ENCODE data around the gene VSIG8. TPM values are rescaled to one million over a fixed set of nuclear protein-coding genes. Genes with fewer than 3 reads are reported as not detected.
A peak's percentile ranks its signal among the peaks of the same experiment; 100 is the strongest.

Gene VSIG8
- total and polyA plus RNA-seq, 2 of the 4 experiments (the other 2 are of a cell fraction): not detected

DNA sequence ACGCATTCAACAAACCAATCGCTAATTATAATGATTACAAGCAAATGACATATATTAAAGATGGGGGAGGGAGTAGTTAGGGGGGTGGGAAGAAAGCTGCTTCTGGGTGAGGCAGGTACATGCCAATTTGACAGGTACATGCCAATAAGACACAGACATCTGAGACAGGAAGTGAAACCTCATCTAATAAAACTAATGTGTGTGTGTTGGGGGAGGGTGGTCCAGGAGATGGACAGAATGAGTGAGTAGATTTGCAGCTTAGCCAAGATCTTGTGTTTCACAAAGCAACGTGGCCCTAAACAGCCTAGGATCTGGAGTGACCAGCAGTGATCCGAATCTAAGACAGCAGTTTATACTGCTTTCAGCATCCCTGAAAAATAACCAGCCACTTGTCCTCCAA is 26.7 kb upstream of the VSIG8 start:
- ATAC-seq (ENCODE audit: low read depth): no peak
- H3K79me1 ChIP-seq (ENCODE audit: low read depth in 1 of 2, low read length in 2 of 2): peaks cover 0 to 4% of the 10 kb centered on the region in 2 experiments; a peak in 2 of 4 replicates
- peaks cover 4% of the 10 kb centered on the region for H3K9me1 ChIP-seq (ENCODE audit: insufficient read depth, low read length)
- CTCF ChIA-PET: interaction anchor here (0.6 to 9.2 kb wide), 5 partner anchors 32 to 727 kb away, joined by 3 to 150 read pairs (median 3); no protein-coding TSS in a partner anchor
- no peaks in the 10 kb centered on the region for H4K20me1 ChIP-seq (ENCODE audit: insufficient read depth, low read length)
- peak overlapping the region; percentile 85 for H2AK5ac ChIP-seq (ENCODE audit: low read depth, low read length)
- POLR2A ChIA-PET (ENCODE audit: unreplicated experiment): no interaction called here
- no peak overlapping the region for H3K9ac ChIP-seq (ENCODE audit: low read depth, low read length)
- H2BK15ac ChIP-seq (ENCODE audit: low read depth, low read length): peak overlapping the region; percentile 99
- H3K18ac ChIP-seq (ENCODE audit: low read depth, low read length): peak overlapping the region; percentile 52
- H4K5ac ChIP-seq (ENCODE audit: low read depth, low read length): peak overlapping the region; percentile 81
- dilution Hi-C loops (cut with HindIII; ENCODE audit: low sequenced_read_pairs, unreplicated experiment): loop anchor here (25.0 kb wide), 1 partner anchor 102 kb away; the partner anchor contains the start of gene DUSP23
- H3K27me3 ChIP-seq (ENCODE audit: control insufficient read depth, insufficient read depth, low read length): no peaks in the 10 kb centered on the region
- peak overlapping the region; percentile 84 for H3K4ac ChIP-seq (ENCODE audit: low read depth, low read length)
- in situ Hi-C loops (cut with MboI; ENCODE audit: low sequenced_read_pairs): loop anchor here (25.0 kb wide), 1 partner anchor 677 kb away; the partner anchor contains the start of gene ACKR1
- peak overlapping the region; percentile 56 for H3K56ac ChIP-seq (ENCODE audit: extremely low read depth, insufficient read depth, low read length)
- peak overlapping the region; percentile 80 for H3K27ac ChIP-seq (ENCODE audit: insufficient read depth, low read length)
- intact Hi-C loops (cut with micrococcal nuclease): no loop called here
- peak overlapping the region; percentile 85; the same call in 1 of the 2 replicates for H3K23ac ChIP-seq (ENCODE audit: low read depth, low read length)
- BruUV-seq (replicated peaks): no TSS peak
- peak overlapping the region; percentile 100 for H2BK120ac ChIP-seq (ENCODE audit: low read depth, low read length)
- H2BK5ac ChIP-seq (ENCODE audit: low read depth, low read length, poor library complexity, severe bottlenecking): peak overlapping the region; percentile 75
- peak overlapping the region; percentile 88 for H2AK9ac ChIP-seq (replicated peaks; ENCODE audit: low read depth, low read length, poor library complexity)
- H3K4me2 ChIP-seq (ENCODE audit: low read depth, low read length): no peak overlapping the region
- DNase-seq: no peak
- TF ChIP-seq, protein P1, sequence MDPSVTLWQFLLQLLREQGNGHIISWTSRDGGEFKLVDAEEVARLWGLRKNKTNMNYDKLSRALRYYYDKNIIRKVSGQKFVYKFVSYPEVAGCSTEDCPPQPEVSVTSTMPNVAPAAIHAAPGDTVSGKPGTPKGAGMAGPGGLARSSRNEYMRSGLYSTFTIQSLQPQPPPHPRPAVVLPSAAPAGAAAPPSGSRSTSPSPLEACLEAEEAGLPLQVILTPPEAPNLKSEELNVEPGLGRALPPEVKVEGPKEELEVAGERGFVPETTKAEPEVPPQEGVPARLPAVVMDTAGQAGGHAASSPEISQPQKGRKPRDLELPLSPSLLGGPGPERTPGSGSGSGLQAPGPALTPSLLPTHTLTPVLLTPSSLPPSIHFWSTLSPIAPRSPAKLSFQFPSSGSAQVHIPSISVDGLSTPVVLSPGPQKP (IDR thresholded peaks at IDR 0.05; ENCODE audit: borderline replicate concordance, low read depth, low read length): no peak
- no peak for TF ChIP-seq FOS (IDR thresholded peaks at IDR 0.05; ENCODE audit: low read depth, low read length)
- TF ChIP-seq, protein P2, sequence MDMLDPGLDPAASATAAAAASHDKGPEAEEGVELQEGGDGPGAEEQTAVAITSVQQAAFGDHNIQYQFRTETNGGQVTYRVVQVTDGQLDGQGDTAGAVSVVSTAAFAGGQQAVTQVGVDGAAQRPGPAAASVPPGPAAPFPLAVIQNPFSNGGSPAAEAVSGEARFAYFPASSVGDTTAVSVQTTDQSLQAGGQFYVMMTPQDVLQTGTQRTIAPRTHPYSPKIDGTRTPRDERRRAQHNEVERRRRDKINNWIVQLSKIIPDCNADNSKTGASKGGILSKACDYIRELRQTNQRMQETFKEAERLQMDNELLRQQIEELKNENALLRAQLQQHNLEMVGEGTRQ (IDR thresholded peaks at IDR 0.05; ENCODE audit: low read depth, low read length): no peak
- no peak for TF ChIP-seq MXI1 (IDR thresholded peaks at IDR 0.05; ENCODE audit: borderline replicate concordance, low read depth, low read length)
- no peak for TF ChIP-seq RCOR1 (IDR thresholded peaks at IDR 0.05; ENCODE audit: insufficient replicate concordance, low read length)
- TF ChIP-seq, protein P3, sequence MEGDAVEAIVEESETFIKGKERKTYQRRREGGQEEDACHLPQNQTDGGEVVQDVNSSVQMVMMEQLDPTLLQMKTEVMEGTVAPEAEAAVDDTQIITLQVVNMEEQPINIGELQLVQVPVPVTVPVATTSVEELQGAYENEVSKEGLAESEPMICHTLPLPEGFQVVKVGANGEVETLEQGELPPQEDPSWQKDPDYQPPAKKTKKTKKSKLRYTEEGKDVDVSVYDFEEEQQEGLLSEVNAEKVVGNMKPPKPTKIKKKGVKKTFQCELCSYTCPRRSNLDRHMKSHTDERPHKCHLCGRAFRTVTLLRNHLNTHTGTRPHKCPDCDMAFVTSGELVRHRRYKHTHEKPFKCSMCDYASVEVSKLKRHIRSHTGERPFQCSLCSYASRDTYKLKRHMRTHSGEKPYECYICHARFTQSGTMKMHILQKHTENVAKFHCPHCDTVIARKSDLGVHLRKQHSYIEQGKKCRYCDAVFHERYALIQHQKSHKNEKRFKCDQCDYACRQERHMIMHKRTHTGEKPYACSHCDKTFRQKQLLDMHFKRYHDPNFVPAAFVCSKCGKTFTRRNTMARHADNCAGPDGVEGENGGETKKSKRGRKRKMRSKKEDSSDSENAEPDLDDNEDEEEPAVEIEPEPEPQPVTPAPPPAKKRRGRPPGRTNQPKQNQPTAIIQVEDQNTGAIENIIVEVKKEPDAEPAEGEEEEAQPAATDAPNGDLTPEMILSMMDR (conservative IDR thresholded peaks at IDR 0.05; ENCODE audit: low read depth, low read length): no peak
- TF ChIP-seq CEBPB (IDR thresholded peaks at IDR 0.05; ENCODE audit: low read depth, low read length): no peak
- TF ChIP-seq MAFK (IDR thresholded peaks at IDR 0.05; ENCODE audit: low read depth, low read length): no peak
- TF ChIP-seq RAD21 (IDR thresholded peaks at IDR 0.05; ENCODE audit: low read length): no peak
- no peak for TF ChIP-seq BHLHE40 (IDR thresholded peaks at IDR 0.05; ENCODE audit: low read depth, low read length)
- no peak for TF ChIP-seq CHD1 (IDR thresholded peaks at IDR 0.05; ENCODE audit: low read depth, low read length)
- TF ChIP-seq POLR2A (IDR thresholded peaks at IDR 0.05; ENCODE audit: low read depth, low read length): no peak
- no peak for TF ChIP-seq RFX5 (IDR thresholded peaks at IDR 0.05; ENCODE audit: low read depth, low read length)
- no peak for TF ChIP-seq NFE2L2 (IDR thresholded peaks at IDR 0.05; ENCODE audit: low read depth, low read length)
- no peak for TF ChIP-seq SMC3 (IDR thresholded peaks at IDR 0.05; ENCODE audit: low read depth, low read length)
- no peak for TF ChIP-seq MAZ (IDR thresholded peaks at IDR 0.05; ENCODE audit: borderline replicate concordance, low read depth, low read length)
- H4K91ac ChIP-seq (ENCODE audit: insufficient read depth, low read depth, low read length): peak overlapping the region; percentile 89
- H3K4me1 ChIP-seq (ENCODE audit: control insufficient read depth, insufficient read depth, low read length): peaks cover 9% of the 10 kb centered on the region
- no peak overlapping the region for H3K4me3 ChIP-seq (ENCODE audit: insufficient read depth, low read depth, low read length)
- H3K9me3 ChIP-seq (ENCODE audit: control insufficient read depth, insufficient read depth, low read length): no peaks in the 10 kb centered on the region
- H2AFZ ChIP-seq (replicated peaks; ENCODE audit: low read length, poor library complexity): peak overlapping the region; percentile 89
- H4K8ac ChIP-seq (ENCODE audit: low read depth in 2 of 2, low read length in 2 of 2): peak overlapping the region; percentile 90 to 96
- 100% methylated on average over 1 of the region's 4 CpGs; no CpG with 5 or more reads in 1 of the 2 experiments for WGBS, 2 experiments (ENCODE audit: extremely low coverage in 2 of 2, insufficient read length in 1 of 2)
- H3K14ac ChIP-seq (replicated peaks; ENCODE audit: low read depth, low read length): peak overlapping the region; percentile 91
- no peaks in the 10 kb centered on the region for H3K36me3 ChIP-seq (ENCODE audit: control insufficient read depth, insufficient read depth, low read length)
- H2BK20ac ChIP-seq (ENCODE audit: low read depth, low read length): peak overlapping the region; percentile 90

All from IMR-90 (cell line).